GM19372 (cell line): ENCODE data around the gene LTBR.

ENCODE experiments used
- ATAC-seq: cut with Tn5 transposase; IDR thresholded peaks from one replicate; pipeline ENCODE4 v1.9.1; 2021; ENCODE audit warnings: mild to moderate bottlenecking, low read depth, moderate library complexity; ENCODE audit not compliant: unreplicated experiment

LTBR gene

GRCh38 chr12:6367065-6367968, 16.6 kb upstream of the LTBR start:
- no peak for ATAC-seq

GRCh38 chr12:6367969-6368892, 15.7 kb upstream of the LTBR start:
- no peak for ATAC-seq

GRCh38 chr12:6368906-6369525, 14.9 kb upstream of the LTBR start:
- ATAC-seq = no peak

- no peak for ATAC-seq
These were observed 13.9 kb upstream of the LTBR start for GRCh38 chr12:6369916-6370575.

- no peak for ATAC-seq
These were observed 13.4 kb upstream of the LTBR start for GRCh38 chr12:6370576-6370935.

GRCh38 chr12:6370994-6371754, 12.8 kb upstream of the LTBR start:
- ATAC-seq = no peak

GRCh38 chr12:6372403-6373003, 11.5 kb upstream of the LTBR start:
- no peak for ATAC-seq

- ATAC-seq = no peak
These were observed 10.8 kb upstream of the LTBR start for GRCh38 chr12:6373022-6373787.

- no peak for ATAC-seq
These were observed 9.8 kb upstream of the LTBR start for GRCh38 chr12:6374028-6374785.

- ATAC-seq = no peak
These were observed 9.2 kb upstream of the LTBR start for GRCh38 chr12:6374786-6375160.

GRCh38 chr12:6375269-6376078, 8.5 kb upstream of the LTBR start, which contains the start of gene SCNN1A:
TSS of gene SCNN1A (minus strand) at chr12:6375563. CDS start at chr12:6374783, 780 bp downstream.
- no peak for ATAC-seq

GRCh38 chr12:6376079-6376869, 7.7 kb upstream of the LTBR start:
- no peak for ATAC-seq

- ATAC-seq = no peak
These were observed 6.9 kb upstream of the LTBR start for GRCh38 chr12:6376870-6377666.

GRCh38 chr12:6377667-6377994, 6.3 kb upstream of the LTBR start:
- no peak for ATAC-seq

- no peak for ATAC-seq
These were observed 5.1 kb upstream of the LTBR start for GRCh38 chr12:6378709-6379472.
